ENCODE results near the gene ARL5C. TPM values are rescaled to one million over a fixed set of nuclear protein-coding genes. Genes with fewer than 3 reads are reported as not detected.

The ARL5C gene
- total and polyA plus RNA-seq, 4 experiments from 2014 or later = not detected

DNA sequence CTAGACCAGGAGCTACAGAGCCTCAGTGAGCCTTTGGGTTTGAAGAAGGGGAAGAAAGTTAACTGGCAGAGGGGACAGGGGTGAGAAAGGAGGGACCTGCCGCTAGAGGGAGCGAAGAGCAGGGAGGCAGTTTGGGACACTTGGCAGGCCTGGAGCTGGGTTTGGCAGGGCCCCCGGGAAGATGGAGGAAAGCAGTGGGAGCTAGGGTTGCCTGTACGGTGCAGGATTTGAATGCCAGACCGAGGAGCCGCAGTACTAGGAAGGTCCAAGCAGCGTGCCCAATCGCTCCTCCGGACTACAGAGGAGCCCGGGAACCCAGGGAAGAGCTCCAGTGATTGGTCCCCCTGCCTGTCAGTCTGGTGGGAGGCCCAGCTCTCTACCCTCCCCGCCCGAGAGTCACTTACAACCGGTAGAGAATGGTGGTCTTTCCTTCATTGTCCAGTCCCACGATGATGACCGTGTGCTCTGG is 1.3 kb downstream of the ARL5C start:
- peak; percentile 70 to 77 (median 75) for DNase-seq
- CTCF ChIA-PET (ENCODE audit: partially characterized antibody) = interaction anchor here (0.6 to 7.3 kb wide), 45 partner anchors 8 to 310 kb away, joined by 3 to 106 read pairs (median 4); partner anchors contain the start of genes LASP1, PLXDC1 and RPL19
- Histone ChIP-seq H3K9me3 (ENCODE audit: control insufficient read depth in 1 of 2, low read length in 2 of 2) (no peaks in the 10 kb centered on the region), H3K27me3 (ENCODE audit: insufficient read depth, low read length) (no peaks in the 10 kb centered on the region), H3K27ac (ENCODE audit: low read depth, low read length) (peak overlapping the region; percentile 28), H3K4me1 (ENCODE audit: insufficient read depth, low read length) (peaks cover 24% of the 10 kb centered on the region), H3K36me3 (ENCODE audit: insufficient read depth, low read length) (no peaks in the 10 kb centered on the region), H3K4me3 (ENCODE audit: low read length in 2 of 2) (peak overlapping the region; percentile 61)
- peaks cover 14 to 17% of the 10 kb centered on the region in 2 donors for H3K27me3 Mint-ChIP-seq
- H3K27ac Mint-ChIP-seq = peak overlapping the region in 5 of 7 donors; percentile 0 to 90 (median 54)
- H3K9me3 Mint-ChIP-seq = peaks cover 0 to 2% (median 0%) of the 10 kb centered on the region in 8 donors
- no peaks in the 10 kb centered on the region for H3K36me3 Mint-ChIP-seq
- POLR2A ChIA-PET (ENCODE audit: partially characterized antibody) = interaction anchor here (0.6 to 3.5 kb wide), 13 partner anchors 9 to 311 kb away, joined by 3 to 35 read pairs (median 4); partner anchors contain the start of genes FBXO47, LASP1NB, PLXDC1 and RPL19
- H3K4me3 Mint-ChIP-seq = peak overlapping the region; percentile 86 to 96 (median 90)
- intact Hi-C loops (cut with micrococcal nuclease) = loop anchor here (1.0 kb wide), 2 partner anchors 10 to 80 kb away; no protein-coding TSS in a partner anchor
- peaks cover 8 to 29% (median 16%) of the 10 kb centered on the region in 4 donors for H3K4me1 Mint-ChIP-seq

DNA sequence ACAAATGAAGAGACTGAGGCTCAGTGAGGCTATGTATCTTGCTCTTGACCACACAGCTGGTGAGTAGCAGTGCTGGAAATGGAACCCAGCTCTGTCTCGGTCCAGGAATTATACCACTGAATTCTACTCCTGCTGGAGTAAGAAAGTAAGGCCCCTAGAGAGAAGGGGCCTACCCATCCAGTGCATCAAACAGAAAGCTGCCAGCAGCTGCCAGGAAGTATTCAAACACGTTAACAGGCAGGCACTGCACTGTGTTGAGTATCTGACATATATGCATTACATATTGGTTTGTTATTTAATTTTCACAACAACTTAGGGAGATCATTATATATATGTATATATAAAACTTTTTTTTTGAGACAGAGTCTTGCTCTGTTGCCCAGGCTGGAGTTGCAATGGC is 4.0 kb downstream of the ARL5C start:
- POLR2A ChIA-PET (ENCODE audit: partially characterized antibody) = no interaction called here
- intact Hi-C loops (cut with micrococcal nuclease) = no loop called here

DNA sequence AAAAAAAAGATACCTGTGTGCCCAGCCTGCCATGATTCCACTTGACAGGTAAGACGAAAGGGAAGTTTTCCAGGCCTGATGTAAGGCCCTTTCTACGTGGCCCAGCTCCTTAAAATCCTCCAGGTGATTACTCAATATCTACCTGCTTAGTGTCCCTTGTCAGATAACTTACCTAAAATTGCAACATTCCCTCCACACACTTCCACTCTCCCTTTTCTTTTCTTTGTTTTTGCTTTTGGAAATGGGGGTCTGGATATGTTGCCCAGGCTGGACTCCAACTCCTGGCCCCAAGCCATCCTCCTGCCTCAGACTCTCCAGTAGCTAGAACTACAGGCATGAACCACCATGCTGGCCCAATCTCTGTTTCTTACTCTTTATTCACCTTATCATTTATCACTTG is 7.3 kb downstream of the ARL5C start:
- intact Hi-C loops (cut with micrococcal nuclease) = no loop called here
- POLR2A ChIA-PET (ENCODE audit: partially characterized antibody) = no interaction called here
- CTCF ChIA-PET (ENCODE audit: partially characterized antibody) = interaction anchor here (1.3 to 1.9 kb wide), 2 partner anchors 17 to 176 kb away, joined by 4 to 14 read pairs; no protein-coding TSS in a partner anchor

More for the DNA sequence above, 4.0 kb downstream of the ARL5C start:
- H3K9me3 Mint-ChIP-seq = no peaks in the 10 kb centered on the region
- Histone ChIP-seq H3K4me1 (ENCODE audit: insufficient read depth, low read length) (peaks cover 18% of the 10 kb centered on the region), H3K36me3 (ENCODE audit: insufficient read depth, low read length) (no peaks in the 10 kb centered on the region), H3K9me3 (ENCODE audit: control insufficient read depth in 1 of 2, low read length in 2 of 2) (no peaks in the 10 kb centered on the region), H3K4me3 (ENCODE audit: low read length in 2 of 2) (no peak overlapping the region), H3K27me3 (ENCODE audit: insufficient read depth, low read length) (no peaks in the 10 kb centered on the region), H3K27ac (ENCODE audit: low read depth, low read length) (no peak overlapping the region)
- CTCF ChIA-PET (ENCODE audit: partially characterized antibody) = interaction anchor here (0.8 to 7.3 kb wide), 6 partner anchors 8 to 179 kb away, joined by 3 to 106 read pairs (median 4); no protein-coding TSS in a partner anchor
- H3K36me3 Mint-ChIP-seq = no peaks in the 10 kb centered on the region
- no peak overlapping the region for H3K27ac Mint-ChIP-seq
- DNase-seq = no peak
- H3K4me3 Mint-ChIP-seq = no peak overlapping the region
- H3K27me3 Mint-ChIP-seq = peaks cover 7% of the 10 kb centered on the region in 2 donors
- peaks cover 3 to 21% (median 10%) of the 10 kb centered on the region in 4 donors for H3K4me1 Mint-ChIP-seq

DNA sequence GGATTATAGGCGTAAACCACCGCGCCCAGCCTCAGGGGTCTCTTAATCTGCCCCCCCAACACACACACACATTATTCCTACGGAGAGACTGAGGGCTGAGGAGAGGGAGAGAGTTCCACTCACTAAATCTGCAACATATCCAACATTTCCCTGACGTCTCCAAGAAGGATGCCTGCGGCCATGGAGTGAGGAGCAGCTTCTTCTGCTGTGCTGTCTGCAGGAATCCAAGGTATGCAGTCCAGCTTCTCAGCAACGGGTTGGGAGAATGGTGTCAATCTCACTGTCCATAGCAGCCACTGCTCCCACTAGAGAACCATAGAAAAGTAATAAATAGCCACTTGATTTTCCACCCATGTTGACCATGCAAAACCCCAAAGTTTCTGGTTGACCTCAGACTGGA is 9.5 kb downstream of the ARL5C start:
- ChIA-PET CTCF (ENCODE audit: partially characterized antibody) (interaction anchor here (1.0 kb wide), 2 partner anchors 8 to 174 kb away, joined by 3 to 5 read pairs; no protein-coding TSS in a partner anchor), POLR2A (ENCODE audit: partially characterized antibody) (no interaction called here)
- Histone ChIP-seq H3K27me3 (ENCODE audit: insufficient read depth, low read length) (no peaks in the 10 kb centered on the region), H3K4me1 (ENCODE audit: insufficient read depth, low read length) (peaks cover 20% of the 10 kb centered on the region), H3K9me3 (ENCODE audit: control insufficient read depth in 1 of 2, low read length in 2 of 2) (no peaks in the 10 kb centered on the region), H3K27ac (ENCODE audit: low read depth, low read length) (no peak overlapping the region), H3K36me3 (ENCODE audit: insufficient read depth, low read length) (no peaks in the 10 kb centered on the region), H3K4me3 (ENCODE audit: low read length in 2 of 2) (no peak overlapping the region)
- peaks cover 19 to 34% (median 23%) of the 10 kb centered on the region in 4 donors for H3K4me1 Mint-ChIP-seq
- peaks cover 0 to 24% (median 5%) of the 10 kb centered on the region in 8 donors for H3K9me3 Mint-ChIP-seq
- peak overlapping the region in 3 of 8 donors; percentile 4 to 49 (median 47) for H3K4me3 Mint-ChIP-seq
- H3K27ac Mint-ChIP-seq = peak overlapping the region in 3 of 7 donors; percentile 46 to 100 (median 68)
- intact Hi-C loops (cut with micrococcal nuclease) = no loop called here
- no peak for DNase-seq
- peaks cover 0 to 21% of the 10 kb centered on the region in 2 donors for H3K36me3 Mint-ChIP-seq
- H3K27me3 Mint-ChIP-seq = peaks cover 3 to 18% of the 10 kb centered on the region in 2 donors

More for the DNA sequence above, 7.3 kb downstream of the ARL5C start:
- peaks cover 3 to 9% of the 10 kb centered on the region in 2 donors for H3K27me3 Mint-ChIP-seq
- Histone ChIP-seq H3K4me1 (ENCODE audit: insufficient read depth, low read length) (peaks cover 5% of the 10 kb centered on the region), H3K36me3 (ENCODE audit: insufficient read depth, low read length) (no peaks in the 10 kb centered on the region), H3K27ac (ENCODE audit: low read depth, low read length) (no peak overlapping the region), H3K27me3 (ENCODE audit: insufficient read depth, low read length) (no peaks in the 10 kb centered on the region), H3K4me3 (ENCODE audit: low read length in 2 of 2) (no peak overlapping the region), H3K9me3 (ENCODE audit: control insufficient read depth in 1 of 2, low read length in 2 of 2) (no peaks in the 10 kb centered on the region)
- peak overlapping the region in 1 of 7 donors; percentile 74 for H3K27ac Mint-ChIP-seq
- DNase-seq = no peak
- no peak overlapping the region for H3K4me3 Mint-ChIP-seq
- H3K4me1 Mint-ChIP-seq = peaks cover 4 to 15% (median 6%) of the 10 kb centered on the region in 4 donors
- H3K9me3 Mint-ChIP-seq = peaks cover 0 to 15% (median 5%) of the 10 kb centered on the region in 8 donors
- peaks cover 0 to 11% of the 10 kb centered on the region in 2 donors for H3K36me3 Mint-ChIP-seq

DNA sequence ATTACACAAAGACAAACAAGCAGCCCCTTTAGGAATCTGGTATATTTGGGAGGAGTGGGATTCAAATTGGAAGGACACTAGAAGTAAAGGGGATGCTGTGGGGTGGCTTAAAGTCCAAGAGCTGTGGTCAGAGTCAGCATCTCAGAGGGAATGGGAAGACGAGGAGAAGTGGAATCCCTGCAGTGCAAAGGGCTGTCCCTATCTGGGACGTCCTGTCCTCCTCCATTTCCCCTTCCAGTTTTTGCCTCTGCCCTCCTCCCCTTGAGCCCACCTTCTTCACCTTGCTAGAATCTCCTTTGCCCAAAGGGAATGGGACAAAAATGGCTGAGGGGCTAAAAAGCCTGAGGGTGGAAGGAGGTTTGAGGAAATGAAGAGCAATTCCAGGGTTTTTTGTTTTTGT is 10.3 kb downstream of the ARL5C start:
- Histone ChIP-seq H3K27ac (ENCODE audit: low read depth, low read length) (no peak overlapping the region), H3K9me3 (ENCODE audit: control insufficient read depth in 1 of 2, low read length in 2 of 2) (no peaks in the 10 kb centered on the region), H3K4me3 (ENCODE audit: low read length in 2 of 2) (no peak overlapping the region), H3K4me1 (ENCODE audit: insufficient read depth, low read length) (peaks cover 24% of the 10 kb centered on the region), H3K36me3 (ENCODE audit: insufficient read depth, low read length) (no peaks in the 10 kb centered on the region), H3K27me3 (ENCODE audit: insufficient read depth, low read length) (no peaks in the 10 kb centered on the region)
- intact Hi-C loops (cut with micrococcal nuclease) = no loop called here
- peak overlapping the region in 2 of 8 donors; percentile 98 to 99 for H3K4me3 Mint-ChIP-seq
- peaks cover 0 to 24% (median 5%) of the 10 kb centered on the region in 8 donors for H3K9me3 Mint-ChIP-seq
- CTCF ChIA-PET (ENCODE audit: partially characterized antibody) = no interaction called here
- peaks cover 0 to 21% of the 10 kb centered on the region in 2 donors for H3K36me3 Mint-ChIP-seq
- DNase-seq = no peak
- peak overlapping the region in 2 of 7 donors; percentile 59 to 100 for H3K27ac Mint-ChIP-seq
- H3K4me1 Mint-ChIP-seq = peaks cover 20 to 39% (median 26%) of the 10 kb centered on the region in 4 donors
- peaks cover 3 to 18% of the 10 kb centered on the region in 2 donors for H3K27me3 Mint-ChIP-seq
- POLR2A ChIA-PET (ENCODE audit: partially characterized antibody) = interaction anchor here (4.5 kb wide), 1 partner anchor 173 kb away, joined by 64 read pairs; no protein-coding TSS in a partner anchor

DNA sequence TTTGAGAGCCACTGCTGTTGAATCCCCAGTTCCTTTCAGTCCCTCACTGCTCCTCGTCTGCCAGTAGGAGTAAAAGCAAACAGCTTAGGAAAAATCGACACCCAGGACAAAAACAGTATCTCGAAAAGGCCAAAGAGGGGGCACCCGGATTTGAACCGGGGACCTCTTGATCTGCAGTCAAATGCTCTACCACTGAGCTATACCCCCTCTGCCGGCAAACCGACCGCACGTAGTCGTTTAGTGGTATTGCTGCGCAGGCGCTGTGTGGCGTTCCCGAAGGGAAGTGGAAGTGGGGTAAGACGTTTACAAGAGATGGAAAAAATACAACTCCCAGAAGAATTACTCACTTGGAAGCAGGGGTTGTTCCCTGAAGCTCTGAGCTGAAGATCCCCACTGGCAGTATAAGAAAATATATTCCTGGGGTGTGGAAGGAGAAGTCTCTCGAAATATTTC is 12.3 kb downstream of the ARL5C start:
- H3K9me3 ChIP-seq (ENCODE audit: control insufficient read depth in 1 of 2, low read length in 2 of 2) = no peaks in the 10 kb centered on the region
- H3K27ac ChIP-seq (ENCODE audit: low read depth, low read length) = peak overlapping the region; percentile 66
- CTCF ChIA-PET (ENCODE audit: partially characterized antibody) = interaction anchor here (0.8 to 7.5 kb wide), 50 partner anchors 9 to 594 kb away, joined by 3 to 289 read pairs (median 6); partner anchors contain the start of genes CWC25, FBXO47, LASP1 and LASP1NB
- Mint-ChIP-seq H3K27ac (peak overlapping the region; percentile 93 to 100 (median 98)), H3K27me3 (peaks cover 3 to 18% of the 10 kb centered on the region in 2 donors), H3K36me3 (peaks cover 0 to 21% of the 10 kb centered on the region in 2 donors), H3K4me1 (peaks cover 28 to 57% (median 43%) of the 10 kb centered on the region in 4 donors), H3K4me3 (peak overlapping the region; percentile 96 to 100 (median 99)), H3K9me3 (peaks cover 0 to 24% (median 5%) of the 10 kb centered on the region in 8 donors)
- H3K4me3 ChIP-seq (ENCODE audit: low read length in 2 of 2) = peak overlapping the region; percentile 82 to 98
- DNase-seq = peak; percentile 87 to 93 (median 92)
- H3K4me1 ChIP-seq (ENCODE audit: insufficient read depth, low read length) = peaks cover 33% of the 10 kb centered on the region
- intact Hi-C loops (cut with micrococcal nuclease) = loop anchor here (1.0 to 5.0 kb wide), 16 partner anchors 11 to 476 kb away; partner anchors contain the start of genes CWC25, FBXO47, LASP1NB and PSMB3
- POLR2A ChIA-PET (ENCODE audit: partially characterized antibody) = interaction anchor here (0.6 to 5.3 kb wide), 39 partner anchors 11 to 449 kb away, joined by 3 to 76 read pairs (median 6); partner anchors contain the start of genes ARL5C, CACNB1, FBXL20 and FBXO47
- H3K36me3 ChIP-seq (ENCODE audit: insufficient read depth, low read length) = no peaks in the 10 kb centered on the region
- H3K27me3 ChIP-seq (ENCODE audit: insufficient read depth, low read length) = no peaks in the 10 kb centered on the region

Data from CD4-positive, alpha-beta memory T cell (primary cell).